Endothelial cell (in vitro differentiated cells): Measurements from ENCODE around the gene SUFU. TPM values are rescaled to one million over a fixed set of nuclear protein-coding genes. Genes with fewer than 3 reads are reported as not detected.

ENCODE experiments used
- DNase-seq: peaks from one replicate; pipeline ENCODE4 v3.0.0; 2021; ENCODE audit warnings: low spot score
- H3K27ac Mint-ChIP-seq: one replicate; pipeline ENCODE4 v1.8.0; 2021; ENCODE audit warnings: mixed read lengths, inconsistent platforms; ENCODE audit not compliant: unreplicated experiment
- H3K27me3 Mint-ChIP-seq: one replicate; pipeline ENCODE4 v1.8.0; 2021; ENCODE audit warnings: mild to moderate bottlenecking, moderate library complexity, mixed read lengths, inconsistent platforms; ENCODE audit not compliant: unreplicated experiment
- H3K36me3 Mint-ChIP-seq: one replicate; pipeline ENCODE4 v1.8.0; 2021; ENCODE audit warnings: mild to moderate bottlenecking, low read depth, mixed read lengths, inconsistent platforms; ENCODE audit not compliant: unreplicated experiment
- H3K4me1 Mint-ChIP-seq: one replicate; pipeline ENCODE4 v1.8.0; 2021; ENCODE audit warnings: mild to moderate bottlenecking, mixed read lengths, inconsistent platforms; ENCODE audit not compliant: unreplicated experiment
- H3K4me3 Mint-ChIP-seq: one replicate; pipeline ENCODE4 v1.8.0; 2021; ENCODE audit warnings: mild to moderate bottlenecking, mixed read lengths, inconsistent platforms; ENCODE audit not compliant: unreplicated experiment
- H3K9me3 Mint-ChIP-seq: one replicate; pipeline ENCODE4 v1.8.0; 2021; ENCODE audit warnings: mixed read lengths, inconsistent platforms; ENCODE audit not compliant: unreplicated experiment
- CTCF ChIP-seq: fragments of 200-600 bp; sonication (generic); IDR thresholded peaks from one replicate; pipeline ENCODE4 v1.5.0; 2021; ENCODE audit warnings: antibody characterized with exemption; ENCODE audit not compliant: unreplicated experiment
- total RNA-seq: library from RNA; stranded (reverse); fragmentation: NEBNext Ultra II Directional; extraction: Animal tissue kit (Norgen Biotek cat#: 25700); gene quantifications from one replicate; pipeline ENCODE4 v1.2.1, GENCODE V29; 2021; ENCODE audit not compliant: unreplicated experiment

Gene SUFU
- total RNA-seq, 1 donor from 2014 or later: 44.4 TPM

GRCh38 chr10:102473445-102474331 lies 30.1 kb upstream of the SUFU start:
- H3K4me3 Mint-ChIP-seq: no peak overlapping the region
- no peaks in the 10 kb centered on the region for H3K4me1 Mint-ChIP-seq
- H3K36me3 Mint-ChIP-seq: peaks cover 5% of the 10 kb centered on the region
- TF ChIP-seq CTCF: no peak
- peaks cover 5% of the 10 kb centered on the region for H3K27me3 Mint-ChIP-seq
- DNase-seq: no peak
- H3K9me3 Mint-ChIP-seq: no peaks in the 10 kb centered on the region
- no peak overlapping the region for H3K27ac Mint-ChIP-seq

GRCh38 chr10:102475451-102476040 lies 28.2 kb upstream of the SUFU start:
- H3K36me3 Mint-ChIP-seq: peaks cover 6% of the 10 kb centered on the region
- no peaks in the 10 kb centered on the region for H3K4me1 Mint-ChIP-seq
- no peak for TF ChIP-seq CTCF
- DNase-seq: no peak
- peak overlapping the region; percentile 15 for H3K4me3 Mint-ChIP-seq
- peaks cover 5% of the 10 kb centered on the region for H3K27me3 Mint-ChIP-seq
- no peaks in the 10 kb centered on the region for H3K9me3 Mint-ChIP-seq
- peak overlapping the region; percentile 11 for H3K27ac Mint-ChIP-seq

- H3K27me3 Mint-ChIP-seq: peaks cover 5% of the 10 kb centered on the region
- H3K4me1 Mint-ChIP-seq: no peaks in the 10 kb centered on the region
- H3K4me3 Mint-ChIP-seq: no peak overlapping the region
Measured at GRCh38 chr10:102476466-102477141, 27.2 kb upstream of the SUFU start.

GRCh38 chr10:102479651-102480050 lies 24.1 kb upstream of the SUFU start:
- DNase-seq: no peak
- no peak overlapping the region for H3K4me3 Mint-ChIP-seq
- no peak for TF ChIP-seq CTCF
- no peaks in the 10 kb centered on the region for H3K9me3 Mint-ChIP-seq
- H3K36me3 Mint-ChIP-seq: peaks cover 31% of the 10 kb centered on the region
- no peaks in the 10 kb centered on the region for H3K4me1 Mint-ChIP-seq
- no peak overlapping the region for H3K27ac Mint-ChIP-seq
- peaks cover 16% of the 10 kb centered on the region for H3K27me3 Mint-ChIP-seq

More at GRCh38 chr10:102476466-102477141, 27.2 kb upstream of the SUFU start:
- Mint-ChIP-seq H3K9me3 (no peaks in the 10 kb centered on the region), H3K27ac (no peak overlapping the region), H3K36me3 (peaks cover 12% of the 10 kb centered on the region)
- no peak for TF ChIP-seq CTCF
- DNase-seq: no peak
